Panc1 (cell line): ENCODE measurements around the gene PSMA6.

ENCODE experiments used
- CTCF ChIP-seq: fragments of 450-650 bp; IDR thresholded peaks from 2 replicates; pipeline ENCODE4 v1.5.1; 2017; ENCODE audit warnings: mild to moderate bottlenecking
- SIN3A ChIP-seq: IDR thresholded peaks from 2 replicates; pipeline ENCODE4 v1.6.1; 2012; ENCODE audit warnings: low read depth, mild to moderate bottlenecking, low read length, moderate library complexity, borderline replicate concordance; ENCODE audit not compliant: insufficient read depth

GRCh38 chr14:35320472-35320871 lies 28.3 kb downstream of the PSMA6 start:
- TF ChIP-seq CTCF: no peak
- no peak for TF ChIP-seq SIN3A
